DOHH2 (cell line): ENCODE results near the gene MUC5AC.

Source experiments
- H3F3A ChIP-seq: fragments of 200-600 bp; sonication (generic), shearing (Covaris generic); 2 replicates; pipeline ENCODE4 v1.6.0; 2016; ENCODE audit warnings: antibody characterized with exemption, mild to moderate bottlenecking; ENCODE audit not compliant: control insufficient read depth, insufficient read depth
- H3K27ac ChIP-seq: fragments of 200-600 bp; sonication (generic); 2 replicates; pipeline ENCODE4 v1.5.1; 2014; ENCODE audit warnings: low read depth, mild to moderate bottlenecking, low read length, moderate library complexity
- H3K27me3 ChIP-seq: fragments of 200-600 bp; sonication (generic); 2 replicates; pipeline ENCODE4 v1.6.1; 2014; ENCODE audit warnings: mild to moderate bottlenecking, low read length, mixed read lengths; ENCODE audit not compliant: control insufficient read depth
- H3K36me3 ChIP-seq: fragments of 200-600 bp; sonication (generic); 2 replicates; pipeline ENCODE4 v1.6.1; 2014; ENCODE audit warnings: mild to moderate bottlenecking, low read length, moderate library complexity, mixed read lengths; ENCODE audit not compliant: control insufficient read depth
- H3K4me1 ChIP-seq: fragments of 200-600 bp; sonication (generic); 2 replicates; pipeline ENCODE4 v1.6.1; 2014; ENCODE audit warnings: mild to moderate bottlenecking, low read length, mixed read lengths; ENCODE audit not compliant: control insufficient read depth
- H3K4me2 ChIP-seq: fragments of 200-600 bp; sonication (generic); 2 replicates; pipeline ENCODE4 v1.6.0; 2014; ENCODE audit warnings: mild to moderate bottlenecking, low read length, moderate library complexity
- H3K4me3 ChIP-seq: fragments of 200-600 bp; sonication (generic); 2 replicates; pipeline ENCODE4 v1.5.1; 2014; ENCODE audit warnings: mild to moderate bottlenecking, low read length, mixed read lengths
- H3K79me2 ChIP-seq: fragments of 200-600 bp; sonication (generic); 2 replicates; pipeline ENCODE4 v1.6.1; 2014; ENCODE audit warnings: mild to moderate bottlenecking, low read length, mixed read lengths; ENCODE audit not compliant: control insufficient read depth
- H3K9me2 ChIP-seq: fragments of 200-600 bp; sonication (generic); replicated peaks from 2 replicates; pipeline ENCODE4 v1.6.1; 2014; ENCODE audit warnings: mild to moderate bottlenecking, low read length, mixed read lengths; ENCODE audit not compliant: control insufficient read depth
- H3K9me3 ChIP-seq: fragments of 200-600 bp; sonication (generic); 2 replicates; pipeline ENCODE4 v1.6.1; 2014; ENCODE audit warnings: antibody characterized with exemption, low read length, mixed read lengths; ENCODE audit not compliant: control insufficient read depth, insufficient read depth
- H4K20me1 ChIP-seq: fragments of 200-600 bp; sonication (generic); 2 replicates; pipeline ENCODE4 v1.6.0; 2014; ENCODE audit warnings: low read depth, mild to moderate bottlenecking, antibody characterized with exemption, low read length, moderate library complexity; ENCODE audit not compliant: control insufficient read depth, insufficient read depth
- CTCF ChIP-seq: fragments of 200-600 bp; sonication (generic); IDR thresholded peaks from one replicate; pipeline ENCODE4 v1.5.1; 2014; ENCODE audit warnings: antibody characterized with exemption, mild to moderate bottlenecking, low read depth, low read length; ENCODE audit not compliant: poor library complexity, severe bottlenecking
- EZH2phosphoT487 ChIP-seq: fragments of 200-600 bp; sonication (generic); IDR thresholded peaks from 2 replicates; pipeline ENCODE4 v1.6.1; 2017; ENCODE audit warnings: borderline replicate concordance, mild to moderate bottlenecking, antibody characterized with exemption, low read length, moderate library complexity, mixed read lengths

Gene MUC5AC

DNA sequence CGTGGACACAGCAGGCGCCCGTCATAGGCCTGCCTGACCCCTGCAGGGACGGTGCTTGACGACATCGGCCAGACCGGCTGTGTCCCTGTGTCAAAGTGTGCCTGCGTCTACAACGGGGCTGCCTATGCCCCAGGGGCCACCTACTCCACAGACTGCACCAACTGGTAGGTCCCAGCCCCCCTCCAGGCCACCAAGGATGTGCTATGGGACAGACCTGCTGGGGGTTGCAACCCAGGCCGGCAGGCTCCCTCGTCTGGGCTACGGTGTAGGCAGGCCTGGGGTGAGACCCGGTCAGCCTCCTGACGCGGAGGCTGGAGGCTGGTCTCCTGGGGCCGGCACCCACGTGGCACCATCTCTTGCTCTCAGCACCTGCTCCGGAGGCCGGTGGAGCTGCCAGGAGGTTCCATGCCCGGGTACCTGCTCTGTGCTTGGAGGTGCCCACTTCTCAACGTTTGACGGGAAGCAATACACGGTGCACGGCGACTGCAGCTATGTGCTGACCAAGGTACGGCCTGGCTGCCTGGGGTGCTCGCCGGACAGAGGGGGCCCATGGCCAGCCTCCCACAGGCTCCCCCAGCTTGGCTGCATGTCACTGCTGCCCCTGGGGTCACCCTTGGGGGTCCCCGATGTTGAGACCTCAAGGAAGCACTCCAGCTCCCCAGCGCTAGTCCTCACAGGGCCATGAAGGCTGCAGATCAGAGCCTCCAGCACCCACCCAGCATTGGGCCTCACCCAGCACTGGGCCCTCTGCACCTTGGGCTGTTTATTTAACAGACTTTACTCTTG, 7.7 kb downstream of the MUC5AC start:
- no peaks in the 10 kb centered on the region for H3K27me3 ChIP-seq
- H3K9me3 ChIP-seq = no peaks in the 10 kb centered on the region
- no peaks in the 10 kb centered on the region for H3F3A ChIP-seq
- H3K4me1 ChIP-seq = no peaks in the 10 kb centered on the region
- no peak overlapping the region for H3K27ac ChIP-seq
- H3K9me2 ChIP-seq = no peaks in the 10 kb centered on the region
- no peak overlapping the region for H3K4me3 ChIP-seq
- H3K36me3 ChIP-seq = no peaks in the 10 kb centered on the region
- H3K79me2 ChIP-seq = no peaks in the 10 kb centered on the region
- no peak overlapping the region for H3K4me2 ChIP-seq
- no peaks in the 10 kb centered on the region for H4K20me1 ChIP-seq
- TF ChIP-seq CTCF (no peak), EZH2phosphoT487 (no peak)

- no peaks in the 10 kb centered on the region for H3K79me2 ChIP-seq
- no peaks in the 10 kb centered on the region for H4K20me1 ChIP-seq
- no peak overlapping the region for H3K4me3 ChIP-seq
- H3K9me3 ChIP-seq = no peaks in the 10 kb centered on the region; the same call in 1 of the 2 replicates
- TF ChIP-seq CTCF = no peak
- TF ChIP-seq EZH2phosphoT487 = no peak
- H3K27me3 ChIP-seq = no peaks in the 10 kb centered on the region
- H3K27ac ChIP-seq = no peak overlapping the region
- H3F3A ChIP-seq = no peaks in the 10 kb centered on the region
- no peaks in the 10 kb centered on the region for H3K4me1 ChIP-seq
- H3K36me3 ChIP-seq = no peaks in the 10 kb centered on the region
- no peak overlapping the region for H3K4me2 ChIP-seq
- H3K9me2 ChIP-seq = no peaks in the 10 kb centered on the region
Observed at GRCh38 chr11:1167256-1167655, 9.5 kb downstream of the MUC5AC start.

DNA sequence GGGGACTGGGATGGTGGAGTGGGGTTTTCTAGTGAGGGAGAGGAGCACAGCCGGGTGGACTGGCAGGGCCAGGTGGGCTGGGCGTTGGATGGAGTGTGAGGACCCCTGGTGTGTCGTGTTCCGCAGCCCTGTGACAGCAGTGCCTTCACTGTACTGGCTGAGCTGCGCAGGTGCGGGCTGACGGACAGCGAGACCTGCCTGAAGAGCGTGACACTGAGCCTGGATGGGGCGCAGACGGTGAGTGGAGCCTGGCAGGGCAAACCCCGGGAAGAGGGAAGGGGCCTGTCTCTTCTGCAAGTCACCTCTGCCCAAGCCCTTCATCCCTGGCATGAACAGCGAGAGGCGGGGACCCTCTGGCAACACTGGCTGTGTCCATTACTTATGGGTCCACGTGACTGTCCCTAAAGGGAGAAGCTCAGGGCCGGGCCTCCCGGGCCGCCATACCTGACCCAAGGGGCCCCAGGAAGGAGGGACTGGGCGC, 10.0 kb downstream of the MUC5AC start:
- Histone ChIP-seq H3K79me2 (no peaks in the 10 kb centered on the region), H3K36me3 (no peaks in the 10 kb centered on the region), H3K4me3 (no peak overlapping the region), H3K4me2 (no peak overlapping the region), H3K9me3 (no peaks in the 10 kb centered on the region; the same call in 1 of the 2 replicates), H3K27me3 (no peaks in the 10 kb centered on the region), H3K4me1 (no peaks in the 10 kb centered on the region), H3K9me2 (no peaks in the 10 kb centered on the region), H3F3A (no peaks in the 10 kb centered on the region), H4K20me1 (no peaks in the 10 kb centered on the region), H3K27ac (no peak overlapping the region)
- TF ChIP-seq CTCF = no peak
- no peak for TF ChIP-seq EZH2phosphoT487
